IMR-90 (cell line): ENCODE measurements around the gene CHD6. TPM values are rescaled to one million over a fixed set of nuclear protein-coding genes. Genes with fewer than 3 reads are reported as not detected.

Experiments
- ATAC-seq: fragments of 200-7000 bp; cut with Tn5 transposase; 2 replicates; pipeline ENCODE4 v1.9.1; 2020; ENCODE audit warnings: low read depth, mild to moderate bottlenecking, moderate library complexity
- BruUV-seq: library from RNA; stranded (reverse); fragments of 400-500 nt; replicated peaks from 2 replicates; lab custom pipeline; 2021; lab: Mats Ljungman, UMichigan
- CTCF ChIA-PET: fragments of 300-600 bp; formaldehyde crosslinking; extraction: SDS; loops from one replicate; lab custom pipeline; 2021; ENCODE audit warnings: antibody characterized with exemption; lab: Yijun Ruan, JAX
- POLR2A ChIA-PET: fragments of 300-600 bp; sonication (Branson Sonifier 250); formaldehyde crosslinking; loops from one replicate; lab custom pipeline; 2022; ENCODE audit warnings: antibody characterized with exemption; ENCODE audit not compliant: unreplicated experiment; lab: Charles Lee
- DNase-seq: peaks from one replicate; pipeline ENCODE4 v3.0.0; 2013
- H2AFZ ChIP-seq: replicated peaks from 2 replicates; pipeline ENCODE3; 2013; ENCODE audit warnings: low read length, mild to moderate bottlenecking; ENCODE audit not compliant: poor library complexity
- H2AK5ac ChIP-seq: 2 replicates; pipeline ENCODE4 v1.6.1; 2013; ENCODE audit warnings: low read depth, low read length, inconsistent platforms
- H2AK9ac ChIP-seq: replicated peaks from 2 replicates; pipeline ENCODE3; 2013; ENCODE audit warnings: mild to moderate bottlenecking, low read depth, low read length, moderate library complexity; ENCODE audit not compliant: poor library complexity
- H2BK120ac ChIP-seq: 2 replicates; pipeline ENCODE4 v1.6.1; 2013; ENCODE audit warnings: low read depth, low read length, inconsistent platforms
- H2BK15ac ChIP-seq: 3 replicates; pipeline ENCODE4 v1.6.1; 2013; ENCODE audit warnings: low read depth, low read length, inconsistent platforms
- H2BK20ac ChIP-seq: 2 replicates; pipeline ENCODE4 v1.6.1; 2013; ENCODE audit warnings: low read depth, mild to moderate bottlenecking, inconsistent platforms, low read length, moderate library complexity
- H2BK5ac ChIP-seq: 2 replicates; pipeline ENCODE4 v1.6.1; 2013; ENCODE audit warnings: mild to moderate bottlenecking, low read depth, low read length, inconsistent platforms; ENCODE audit not compliant: poor library complexity, severe bottlenecking
- H3K14ac ChIP-seq: replicated peaks from 2 replicates; pipeline ENCODE4 v1.6.1; 2013; ENCODE audit warnings: low read depth, low read length, inconsistent platforms
- H3K18ac ChIP-seq: 2 replicates; pipeline ENCODE4 v1.6.1; 2013; ENCODE audit warnings: low read depth, low read length, control low read depth
- H3K23ac ChIP-seq: 2 replicates; pipeline ENCODE4 v1.6.1; 2013; ENCODE audit warnings: low read depth, low read length, inconsistent platforms
- H3K27ac ChIP-seq: 2 replicates; pipeline ENCODE4 v1.5.1; 2013; ENCODE audit warnings: mild to moderate bottlenecking, control low read depth, low read length; ENCODE audit not compliant: insufficient read depth
- H3K27me3 ChIP-seq: 2 replicates; pipeline ENCODE4 v1.6.1; 2013; ENCODE audit warnings: low read length; ENCODE audit not compliant: control insufficient read depth, insufficient read depth
- H3K36me3 ChIP-seq: 2 replicates; pipeline ENCODE4 v1.6.1; 2013; ENCODE audit warnings: low read length, mixed read lengths; ENCODE audit not compliant: control insufficient read depth, insufficient read depth
- H3K4ac ChIP-seq: 2 replicates; pipeline ENCODE4 v1.6.1; 2013; ENCODE audit warnings: low read depth, low read length, inconsistent platforms
- H3K4me1 ChIP-seq: 2 replicates; pipeline ENCODE4 v1.6.1; 2013; ENCODE audit warnings: low read length, mixed read lengths; ENCODE audit not compliant: control insufficient read depth, insufficient read depth
- H3K4me2 ChIP-seq: 2 replicates; pipeline ENCODE4 v1.6.1; 2013; ENCODE audit warnings: low read depth, mild to moderate bottlenecking, control low read depth, low read length, moderate library complexity
- H3K4me3 ChIP-seq: 2 replicates; pipeline ENCODE4 v1.5.1; 2013; ENCODE audit warnings: low read depth, mild to moderate bottlenecking, control low read depth, low read length, moderate library complexity; ENCODE audit not compliant: insufficient read depth
- H3K56ac ChIP-seq: 2 replicates; pipeline ENCODE4 v1.6.1; 2013; ENCODE audit warnings: low read length, inconsistent platforms; ENCODE audit not compliant: insufficient read depth; ENCODE audit errors: extremely low read depth
- H3K79me1 ChIP-seq, 2 experiments: 2 replicates each; pipeline ENCODE4 v1.6.1; 2013; ENCODE audit warnings: low read length in 2 of 2, inconsistent platforms in 1 of 2, low read depth in 1 of 2
- H3K9ac ChIP-seq: 2 replicates; pipeline ENCODE4 v1.6.1; 2013; ENCODE audit warnings: low read depth, low read length, control low read depth
- H3K9me1 ChIP-seq: 2 replicates; pipeline ENCODE4 v1.6.1; 2013; ENCODE audit warnings: low read length, inconsistent platforms; ENCODE audit not compliant: insufficient read depth
- H3K9me3 ChIP-seq: 2 replicates; pipeline ENCODE4 v1.6.1; 2013; ENCODE audit warnings: low read length; ENCODE audit not compliant: control insufficient read depth, insufficient read depth
- H4K20me1 ChIP-seq: 2 replicates; pipeline ENCODE4 v1.6.1; 2013; ENCODE audit warnings: low read length, inconsistent platforms; ENCODE audit not compliant: insufficient read depth
- H4K5ac ChIP-seq: 2 replicates; pipeline ENCODE4 v1.6.1; 2013; ENCODE audit warnings: mild to moderate bottlenecking, low read depth, low read length, control low read depth
- H4K8ac ChIP-seq, 2 experiments: 2 replicates each; pipeline ENCODE4 v1.6.1; 2013; ENCODE audit warnings: low read depth in 2 of 2, low read length in 2 of 2, control low read depth in 1 of 2, inconsistent platforms in 1 of 2
- H4K91ac ChIP-seq: 2 replicates; pipeline ENCODE4 v1.6.1; 2013; ENCODE audit warnings: low read depth, low read length, inconsistent platforms; ENCODE audit not compliant: insufficient read depth
- BHLHE40 ChIP-seq: fragments of 150-350 bp; IDR thresholded peaks from 2 replicates; pipeline ENCODE4 v1.6.1; 2016; ENCODE audit warnings: mild to moderate bottlenecking, low read depth, low read length
- CEBPB ChIP-seq: IDR thresholded peaks from 2 replicates; pipeline ENCODE4 v1.6.1; 2012; ENCODE audit warnings: low read depth, low read length, improper control_type of control experiment
- CHD1 ChIP-seq: IDR thresholded peaks from 2 replicates; pipeline ENCODE4 v1.6.1; 2012; ENCODE audit warnings: low read depth, low read length, improper control_type of control experiment
- CTCF ChIP-seq: conservative IDR thresholded peaks from 2 replicates; pipeline ENCODE4 v1.5.1; 2012; ENCODE audit warnings: mild to moderate bottlenecking, low read depth, low read length, improper control_type of control experiment
- ELK1 ChIP-seq: fragments of 150-350 bp; IDR thresholded peaks from 2 replicates; pipeline ENCODE4 v1.6.1; 2016; ENCODE audit warnings: low read depth, mild to moderate bottlenecking, low read length, moderate library complexity, borderline replicate concordance
- FOS ChIP-seq: fragments of 150-350 bp; IDR thresholded peaks from 2 replicates; pipeline ENCODE4 v1.6.1; 2016; ENCODE audit warnings: low read depth, low read length
- MAFK ChIP-seq: IDR thresholded peaks from 2 replicates; pipeline ENCODE4 v1.6.1; 2012; ENCODE audit warnings: low read depth, low read length, improper control_type of control experiment
- MAZ ChIP-seq: IDR thresholded peaks from 2 replicates; pipeline ENCODE4 v1.6.1; 2012; ENCODE audit warnings: low read depth, mild to moderate bottlenecking, low read length, improper control_type of control experiment, moderate library complexity, borderline replicate concordance
- MXI1 ChIP-seq: IDR thresholded peaks from 2 replicates; pipeline ENCODE4 v1.6.1; 2012; ENCODE audit warnings: low read depth, mild to moderate bottlenecking, low read length, moderate library complexity, borderline replicate concordance
- NFE2L2 ChIP-seq: fragments of 150-350 bp; IDR thresholded peaks from 2 replicates; pipeline ENCODE4 v1.6.1; 2016; ENCODE audit warnings: low read depth, mild to moderate bottlenecking, low read length
- POLR2A ChIP-seq: IDR thresholded peaks from 2 replicates; pipeline ENCODE4 v1.6.1; 2012; ENCODE audit warnings: mild to moderate bottlenecking, low read depth, low read length
- RAD21 ChIP-seq: IDR thresholded peaks from 2 replicates; pipeline ENCODE4 v1.6.1; 2012; ENCODE audit warnings: low read length, improper control_type of control experiment
- RFX5 ChIP-seq: IDR thresholded peaks from 2 replicates; pipeline ENCODE4 v1.8.0; 2012; ENCODE audit warnings: low read depth, mild to moderate bottlenecking, low read length, moderate library complexity
- SMC3 ChIP-seq: fragments of 150-350 bp; IDR thresholded peaks from 2 replicates; pipeline ENCODE4 v1.6.1; 2016; ENCODE audit warnings: low read depth, mild to moderate bottlenecking, antibody characterized with exemption, low read length, moderate library complexity
- USF2 ChIP-seq: fragments of 150-350 bp; IDR thresholded peaks from 2 replicates; pipeline ENCODE4 v1.6.1; 2017; ENCODE audit warnings: mild to moderate bottlenecking, antibody characterized with exemption, low read length, low read depth
- WGBS, 2 experiments: methylation state at CpG; one replicate each; pipeline versions ENCODE4 v1.1.5 to v1.1.7; 2013; ENCODE audit warnings: missing lambda C conversion rate in 2 of 2; ENCODE audit not compliant: insufficient read length in 1 of 2; ENCODE audit errors: extremely low coverage in 2 of 2; 5-methylcytosine and 5-hydroxymethylcytosine counted together
- dilution Hi-C: fragments of 300-500 bp; cut with HindIII; formaldehyde crosslinking; loops from one replicate; pipeline ENCODE4 v1.14.3; 2018; ENCODE audit warnings: low sequenced_read_pairs; ENCODE audit not compliant: unreplicated experiment
- in situ Hi-C: fragments of 300-500 bp; cut with MboI; formaldehyde crosslinking; loops from 3 replicates; pipeline ENCODE4 v1.14.3; 2019; ENCODE audit warnings: low sequenced_read_pairs, inconsistent platforms, mixed read lengths
- intact Hi-C: fragments of 100-400 bp; cut with micrococcal nuclease; formaldehyde crosslinking; loops from 2 replicates; pipeline ENCODE4 v1.10.0; 2022
- polyA plus RNA-seq, 3 experiments: library from polyadenylated mRNA; depleted of rRNA; stranded (reverse); fragments of >200 nt; gene quantifications; 2 replicates each; pipeline ENCODE4 v1.2.3, GENCODE V29; 2012; ENCODE audit warnings: low replicate concordance in 1 of 3
- total RNA-seq: library from RNA; depleted of rRNA; stranded (reverse); fragments of >200 nt; gene quantifications from 2 replicates; pipeline ENCODE4 v1.2.3, GENCODE V29; 2012

CHD6 gene
- total and polyA plus RNA-seq, 2 of the 4 experiments (the other 2 are of a cell fraction) = 8.8 to 26.7 TPM

GRCh38 chr20:41470362-41471095 lies 147.6 kb downstream of the CHD6 start:
- DNase-seq (no peak), ATAC-seq (no peak)
- CTCF ChIA-PET = interaction anchor here (0.6 kb wide), 1 partner anchor 1448 kb away, joined by 6 read pairs; no protein-coding TSS in a partner anchor
- Histone ChIP-seq H3K79me1 (peaks cover 0 to 17% of the 10 kb centered on the region in 2 experiments; a peak in 1 of 4 replicates), H3K4ac (peak overlapping the region; percentile 16; the same call in 1 of the 2 replicates), H3K36me3 (peaks cover 22% of the 10 kb centered on the region), H4K20me1 (no peaks in the 10 kb centered on the region), H4K5ac (no peak overlapping the region), H3K4me3 (no peak overlapping the region), H4K8ac (no peak overlapping the region), H3K27ac (no peak overlapping the region), H2AFZ (no peak overlapping the region), H3K18ac (no peak overlapping the region; the same call in 1 of the 2 replicates), H3K9ac (no peak overlapping the region), H3K9me3 (no peaks in the 10 kb centered on the region), H3K56ac (no peak overlapping the region), H3K4me1 (peaks cover 14% of the 10 kb centered on the region), H4K91ac (no peak overlapping the region), H3K14ac (0 out of 2 replicates have a peak overlapping the region, but pooled peaks have one; percentile 19), H2AK5ac (peak overlapping the region; percentile 12; the same call in 1 of the 2 replicates), H3K9me1 (peaks cover 15% of the 10 kb centered on the region), H2BK15ac (no peak overlapping the region), H2BK5ac (no peak overlapping the region), H3K23ac (no peak overlapping the region), H3K4me2 (no peak overlapping the region; the same call in 1 of the 2 replicates), H2AK9ac (no peak overlapping the region), H2BK120ac (no peak overlapping the region), H3K27me3 (no peaks in the 10 kb centered on the region), H2BK20ac (no peak overlapping the region)
- BruUV-seq = no TSS peak
- 100% methylated on average over 2 of the region's 7 CpGs; no CpG with 5 or more reads in 1 of the 2 experiments for WGBS, 2 experiments
- POLR2A ChIA-PET = no interaction called here
- in situ Hi-C loops = no loop called here
- intact Hi-C loops = no loop called here
- dilution Hi-C loops = no loop called here
- TF ChIP-seq MXI1 = no peak
- TF ChIP-seq SMC3 = no peak
- no peak for TF ChIP-seq POLR2A
- no peak for TF ChIP-seq NFE2L2
- no peak for TF ChIP-seq FOS
- TF ChIP-seq CTCF = no peak
- TF ChIP-seq USF2 = no peak
- TF ChIP-seq BHLHE40 = no peak
- no peak for TF ChIP-seq MAFK
- no peak for TF ChIP-seq RFX5
- TF ChIP-seq RAD21 = no peak
- no peak for TF ChIP-seq ELK1
- no peak for TF ChIP-seq CHD1
- no peak for TF ChIP-seq MAZ
- TF ChIP-seq CEBPB = no peak
